Activated CD8-positive, alpha-beta T cell treated with anti-CD3 and anti-CD28 coated beads for 36 hours (primary cell): ENCODE results near the gene CPE. TPM values are rescaled to one million over a fixed set of nuclear protein-coding genes. Genes with fewer than 3 reads are reported as not detected.
A peak's percentile ranks its signal among the peaks of the same experiment; 100 is the strongest.
"Not testable (repeated sequence)": the region's sequence is repeated elsewhere in the genome, so short reads cannot be mapped to it uniquely, and the experiment has no call there.

Source experiments
- ATAC-seq: fragments of 200-7000 bp; cut with Tn5 transposase; one replicate; pipeline ENCODE4 v1.10.0; 2021; ENCODE audit warnings: mild to moderate bottlenecking, moderate library complexity
- CTCF ChIA-PET: fragments of 350-600 bp; sonication (Branson Sonifier 250); formaldehyde crosslinking; loops from one replicate; lab custom pipeline; 2021; ENCODE audit warnings: antibody characterized with exemption; lab: Charles Lee
- POLR2A ChIA-PET: fragments of 350-600 bp; sonication (Branson Sonifier 250); formaldehyde crosslinking; loops from one replicate; lab custom pipeline; 2021; ENCODE audit warnings: antibody characterized with exemption; lab: Charles Lee
- DNase-seq: peaks from one replicate; pipeline ENCODE4 v3.0.0-alpha.2; 2020
- H3K27ac Mint-ChIP-seq: one replicate; pipeline ENCODE4 v1.8.0; 2021; ENCODE audit warnings: mild to moderate bottlenecking, mixed read lengths
- H3K27me3 Mint-ChIP-seq: one replicate; pipeline ENCODE4 v1.8.0; 2021; ENCODE audit warnings: mixed read lengths
- H3K36me3 Mint-ChIP-seq: one replicate; pipeline ENCODE4 v1.8.0; 2021; ENCODE audit warnings: low read depth, mixed read lengths
- H3K4me1 Mint-ChIP-seq: one replicate; pipeline ENCODE4 v1.8.0; 2021; ENCODE audit warnings: low read depth, mixed read lengths
- H3K4me3 Mint-ChIP-seq: one replicate; pipeline ENCODE4 v1.8.0; 2021; ENCODE audit warnings: mild to moderate bottlenecking, moderate library complexity, mixed read lengths
- H3K9me3 Mint-ChIP-seq: one replicate; pipeline ENCODE4 v1.8.0; 2021; ENCODE audit warnings: mixed read lengths
- intact Hi-C: fragments of 100-400 bp; cut with micrococcal nuclease; formaldehyde crosslinking; loops from one replicate; pipeline ENCODE4 v1.10.0; 2022
- total RNA-seq, 2 experiments: library from RNA; stranded (reverse); gene quantifications; one replicate each; pipeline ENCODE4 v1.2.3, GENCODE V29; 2021
- TF ChIP-seq, protein P1 (sequence below): fragments of 200-600 bp; IDR thresholded peaks from one replicate; pipeline ENCODE4 v1.8.0; 2022; ENCODE audit warnings: antibody characterized with exemption, mild to moderate bottlenecking

The CPE gene
- total RNA-seq, 2 experiments from 2014 or later, result not detected

DNA sequence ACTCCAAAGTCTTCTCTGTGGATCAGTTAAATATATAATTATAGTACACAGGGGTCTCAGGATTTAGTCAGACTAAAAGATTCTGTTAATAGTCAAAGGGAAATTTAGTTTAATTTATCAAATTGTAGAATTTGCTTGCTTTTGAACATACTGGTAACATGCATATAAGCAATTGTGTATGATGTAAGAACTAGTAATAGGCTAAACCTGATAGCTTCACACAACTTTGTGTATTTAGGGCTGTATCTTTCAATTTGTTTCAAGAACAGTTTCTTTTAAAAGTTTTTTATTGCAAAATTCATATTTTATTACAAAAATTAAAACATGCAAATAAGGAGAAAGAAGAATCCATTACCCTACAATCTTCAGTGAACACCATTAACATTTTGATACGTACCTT is 99.5 kb downstream of the CPE start:
- ATAC-seq (no peak), DNase-seq (no peak)
- H3K4me3 Mint-ChIP-seq, result no peak overlapping the region
- no peak overlapping the region for H3K27ac Mint-ChIP-seq
- H3K27me3 Mint-ChIP-seq, result peaks cover 12% of the 10 kb centered on the region
- peaks cover 3% of the 10 kb centered on the region for H3K9me3 Mint-ChIP-seq
- no peaks in the 10 kb centered on the region for H3K4me1 Mint-ChIP-seq
- CTCF ChIA-PET, result interaction anchor here (0.8 to 1.7 kb wide), 5 partner anchors 12 to 366 kb away, joined by 3 to 6 read pairs (median 4); partner anchors contain the start of gene TMEM192
- no peaks in the 10 kb centered on the region for H3K36me3 Mint-ChIP-seq
- TF ChIP-seq, protein P1, sequence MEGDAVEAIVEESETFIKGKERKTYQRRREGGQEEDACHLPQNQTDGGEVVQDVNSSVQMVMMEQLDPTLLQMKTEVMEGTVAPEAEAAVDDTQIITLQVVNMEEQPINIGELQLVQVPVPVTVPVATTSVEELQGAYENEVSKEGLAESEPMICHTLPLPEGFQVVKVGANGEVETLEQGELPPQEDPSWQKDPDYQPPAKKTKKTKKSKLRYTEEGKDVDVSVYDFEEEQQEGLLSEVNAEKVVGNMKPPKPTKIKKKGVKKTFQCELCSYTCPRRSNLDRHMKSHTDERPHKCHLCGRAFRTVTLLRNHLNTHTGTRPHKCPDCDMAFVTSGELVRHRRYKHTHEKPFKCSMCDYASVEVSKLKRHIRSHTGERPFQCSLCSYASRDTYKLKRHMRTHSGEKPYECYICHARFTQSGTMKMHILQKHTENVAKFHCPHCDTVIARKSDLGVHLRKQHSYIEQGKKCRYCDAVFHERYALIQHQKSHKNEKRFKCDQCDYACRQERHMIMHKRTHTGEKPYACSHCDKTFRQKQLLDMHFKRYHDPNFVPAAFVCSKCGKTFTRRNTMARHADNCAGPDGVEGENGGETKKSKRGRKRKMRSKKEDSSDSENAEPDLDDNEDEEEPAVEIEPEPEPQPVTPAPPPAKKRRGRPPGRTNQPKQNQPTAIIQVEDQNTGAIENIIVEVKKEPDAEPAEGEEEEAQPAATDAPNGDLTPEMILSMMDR, result no peak
- POLR2A ChIA-PET, result no interaction called here
- intact Hi-C loops, result no loop called here

- intact Hi-C loops, result no loop called here
- H3K27me3 Mint-ChIP-seq, result peaks cover 10% of the 10 kb centered on the region
- no peaks in the 10 kb centered on the region for H3K36me3 Mint-ChIP-seq
- ATAC-seq, result no peak
- H3K4me1 Mint-ChIP-seq, result no peaks in the 10 kb centered on the region
- CTCF ChIA-PET, result interaction anchor here (0.6 to 4.5 kb wide), 4 partner anchors 8 to 351 kb away, joined by 3 to 33 read pairs (median 10); no protein-coding TSS in a partner anchor
- no peak overlapping the region for H3K27ac Mint-ChIP-seq
- H3K4me3 Mint-ChIP-seq, result no peak overlapping the region
- DNase-seq, result no peak
- TF ChIP-seq, protein P1, result no peak
- no peaks in the 10 kb centered on the region for H3K9me3 Mint-ChIP-seq
- POLR2A ChIA-PET, result interaction anchor here (0.7 kb wide), 1 partner anchor 99 kb away, joined by 3 read pairs; no protein-coding TSS in a partner anchor
Measured at GRCh38 chr4:165481053-165481835, 102.4 kb downstream of the CPE start.

GRCh38 chr4:165489786-165490185 is 111.0 kb downstream of the CPE start:
- peaks cover 3% of the 10 kb centered on the region for H3K4me1 Mint-ChIP-seq
- H3K27me3 Mint-ChIP-seq, result peaks cover 30% of the 10 kb centered on the region
- H3K36me3 Mint-ChIP-seq, result no peaks in the 10 kb centered on the region
- no peak overlapping the region for H3K27ac Mint-ChIP-seq
- H3K9me3 Mint-ChIP-seq, result no peaks in the 10 kb centered on the region
- TF ChIP-seq, protein P1, result no peak
- CTCF ChIA-PET, result interaction anchor here (0.9 to 1.0 kb wide), 2 partner anchors 12 to 602 kb away, joined by 4 to 5 read pairs; no protein-coding TSS in a partner anchor
- ATAC-seq (no peak), DNase-seq (no peak)
- intact Hi-C loops, result loop anchor here (5.0 kb wide), 1 partner anchor 603 kb away; no protein-coding TSS in a partner anchor
- POLR2A ChIA-PET, result no interaction called here
- H3K4me3 Mint-ChIP-seq, result no peak overlapping the region

DNA sequence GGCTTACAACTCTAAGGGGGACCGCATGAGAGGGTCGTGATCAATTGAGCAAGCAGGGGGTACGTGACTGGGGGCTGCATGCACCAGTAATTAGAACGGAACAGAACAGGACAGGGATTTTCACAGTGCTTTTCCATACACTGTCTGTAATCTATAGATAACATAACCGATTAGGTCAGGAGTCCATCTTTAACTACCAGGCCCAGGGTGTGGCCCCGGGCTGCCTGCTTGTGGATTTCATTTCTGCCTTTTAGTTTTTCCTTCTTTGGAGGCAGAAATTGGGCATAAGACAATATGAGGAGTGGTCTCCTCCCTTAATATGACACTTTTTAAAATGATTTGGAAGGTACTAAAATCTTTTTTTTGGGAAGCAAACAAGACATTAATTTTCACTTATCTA is 113.8 kb downstream of the CPE start:
- DNase-seq, H3K27ac Mint-ChIP-seq, POLR2A ChIA-PET, H3K9me3 Mint-ChIP-seq, ATAC-seq, H3K4me1 Mint-ChIP-seq, H3K36me3 Mint-ChIP-seq, H3K4me3 Mint-ChIP-seq: not testable (repeated sequence)
- intact Hi-C loops, result loop anchor here (5.0 kb wide), 1 partner anchor 600 kb away; no protein-coding TSS in a partner anchor
- H3K27me3 Mint-ChIP-seq, result peaks cover 25% of the 10 kb centered on the region
- CTCF ChIA-PET, result interaction anchor here (0.7 to 2.9 kb wide), 29 partner anchors 9 to 1259 kb away, joined by 3 to 33 read pairs (median 5); partner anchors contain the start of gene TMEM192

DNA sequence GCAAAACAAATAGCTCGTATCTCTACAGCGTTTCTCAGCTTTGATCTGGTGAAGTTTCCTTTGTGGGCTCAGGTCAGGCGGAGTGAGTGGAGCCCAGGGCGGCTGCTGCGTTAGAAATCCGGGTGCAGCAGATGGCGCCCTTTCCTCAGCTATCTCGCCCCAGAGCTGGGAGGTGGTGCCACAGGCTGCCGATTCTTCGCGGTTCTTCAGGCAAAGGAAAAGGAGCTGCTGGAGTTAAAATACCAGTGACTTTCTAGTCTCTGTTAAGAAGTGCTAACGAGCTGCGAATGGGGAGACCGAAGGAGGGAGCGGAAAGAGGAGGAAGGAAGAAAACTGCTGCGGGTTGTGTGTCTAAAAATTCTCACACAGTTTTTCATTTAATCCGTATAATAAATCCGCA is 114.6 kb downstream of the CPE start:
- intact Hi-C loops, result loop anchor here (5.0 kb wide), 1 partner anchor 599 kb away; no protein-coding TSS in a partner anchor
- H3K9me3 Mint-ChIP-seq, result no peaks in the 10 kb centered on the region
- peak; percentile 80 for DNase-seq
- no peaks in the 10 kb centered on the region for H3K36me3 Mint-ChIP-seq
- TF ChIP-seq, protein P1, result peak; percentile 68
- peak overlapping the region; percentile 40 for H3K4me3 Mint-ChIP-seq
- peak; percentile 89 for ATAC-seq
- H3K27ac Mint-ChIP-seq, result no peak overlapping the region
- peaks cover 3% of the 10 kb centered on the region for H3K4me1 Mint-ChIP-seq
- ChIA-PET CTCF (interaction anchor here (0.5 to 2.9 kb wide), 49 partner anchors 9 to 1258 kb away, joined by 3 to 33 read pairs (median 4); partner anchors contain the start of gene TMEM192), POLR2A (interaction anchor here (0.8 kb wide), 1 partner anchor 119 kb away, joined by 3 read pairs; no protein-coding TSS in a partner anchor)
- peaks cover 24% of the 10 kb centered on the region for H3K27me3 Mint-ChIP-seq
